B cell (primary cell): ENCODE data around the gene ATP10A.

ENCODE experiments used
- CTCF ChIP-seq: fragments of 200-600 bp; IDR thresholded peaks from one replicate; pipeline ENCODE4 v1.8.0; 2022; ENCODE audit warnings: antibody characterized with exemption, mild to moderate bottlenecking
- EZH2 ChIP-seq: IDR thresholded peaks from 2 replicates; pipeline ENCODE4 v1.6.1; 2012; ENCODE audit warnings: borderline replicate concordance, low read depth, mild to moderate bottlenecking, moderate library complexity, low read length; ENCODE audit not compliant: insufficient read depth, poor library complexity, severe bottlenecking

- TF ChIP-seq CTCF (peak; percentile 35), EZH2 (no peak)
Measured at GRCh38 chr15:25693321-25694238, 169.5 kb downstream of the ATP10A start.
